Right lobe of liver (tissue), 6 donors: ENCODE results near the gene METAP2. TPM values are rescaled to one million over a fixed set of nuclear protein-coding genes. Genes with fewer than 3 reads are reported as not detected.
A peak's percentile ranks its signal among the peaks of the same experiment; 100 is the strongest.

ENCODE experiments used
- ATAC-seq, 4 donors: fragments of 200-7000 bp; cut with Tn5 transposase; one replicate each; pipeline ENCODE4 v1.9.1; 2020; ENCODE audit warnings: mild to moderate bottlenecking in 4 of 4, moderate library complexity in 4 of 4
- DNase-seq, 3 donors: peaks; one replicate each; pipeline ENCODE4 v3.0.0-alpha.2; 2020
- H3K27ac ChIP-seq, 3 donors: fragments of 200-600 bp; one replicate each; pipeline ENCODE4 v1.8.0; 2022
- H3K27me3 ChIP-seq, 2 donors: fragments of 200-600 bp; one replicate each; pipeline ENCODE4 v1.8.0; 2022
- H3K36me3 ChIP-seq, 4 donors: fragments of 200-600 bp; sonication (generic) in 1 of 4; one replicate each; pipeline versions ENCODE4 v1.5.1 to v1.8.0; 2017 to 2022; ENCODE audit warnings: control low read depth in 1 of 4
- H3K4me1 ChIP-seq, 4 donors: fragments of 200-600 bp; sonication (generic) in 1 of 4; one replicate each; pipeline versions ENCODE4 v1.5.1 to v1.8.0; 2017 to 2022; ENCODE audit warnings: control low read depth in 1 of 4
- H3K4me3 ChIP-seq, 3 donors: fragments of 200-600 bp; one replicate each; pipeline ENCODE4 v1.8.0; 2022
- H3K9me3 ChIP-seq, 4 donors: fragments of 200-600 bp; sonication (generic) in 1 of 4; one replicate each; pipeline versions ENCODE4 v1.5.1 to v1.8.0; 2017 to 2022; ENCODE audit warnings: control low read depth in 1 of 4
- CTCF ChIP-seq, 4 donors: fragments of 200-600 bp in 3 of 4; fragments of 450-650 bp in 1 of 4; IDR thresholded peaks; one replicate each; pipeline versions ENCODE4 v1.5.1 to v1.8.0; 2016 to 2022; ENCODE audit warnings: antibody characterized with exemption in 4 of 4, mild to moderate bottlenecking in 2 of 4
- POLR2A ChIP-seq: fragments of 450-650 bp; IDR thresholded peaks from one replicate; pipeline ENCODE4 v1.6.1; 2017; ENCODE audit warnings: antibody characterized with exemption, mild to moderate bottlenecking
- WGBS: methylation state at CpG from one replicate; pipeline ENCODE4 v1.1.6; 2018; ENCODE audit warnings: low coverage, low lambda C conversion rate; ENCODE audit not compliant: insufficient coverage; ENCODE audit errors: missing lambda C conversion rate; 5-methylcytosine and 5-hydroxymethylcytosine counted together
- intact Hi-C, 2 donors: fragments of 100-400 bp; cut with DNase I; formaldehyde crosslinking; loops; one replicate each; pipeline versions ENCODE4 v1.11.2 to v1.14.1; 2022
- total RNA-seq, 6 experiments: library from RNA; depleted of rRNA in 2 of 6; stranded (reverse); fragments of >200 nt in 2 of 6; fragmentation: NEBNext Ultra II Directional in 3 of 6; extraction: Animal tissue kit (Norgen Biotek cat#: 25700) in 3 of 6; gene quantifications; one replicate each; pipeline versions ENCODE4 v1.1.0 to v1.2.4, GENCODE V29; 2016 to 2023
- donor health status: DM: no; HTN: yes; CAD: no.
- donor health status: DM: no; HTN: no; CAD: no.
- donor health status: DM: no; HTN: no; CAD: no.
- donor health status: DM: no; HTN: yes; CAD: no.
- donor health status: DM: no; HTN: yes; CAD: no.

The METAP2 gene
- total RNA-seq, 6 experiments from 2014 or later, result 25.5 to 62.0 (median 34.0) TPM

DNA sequence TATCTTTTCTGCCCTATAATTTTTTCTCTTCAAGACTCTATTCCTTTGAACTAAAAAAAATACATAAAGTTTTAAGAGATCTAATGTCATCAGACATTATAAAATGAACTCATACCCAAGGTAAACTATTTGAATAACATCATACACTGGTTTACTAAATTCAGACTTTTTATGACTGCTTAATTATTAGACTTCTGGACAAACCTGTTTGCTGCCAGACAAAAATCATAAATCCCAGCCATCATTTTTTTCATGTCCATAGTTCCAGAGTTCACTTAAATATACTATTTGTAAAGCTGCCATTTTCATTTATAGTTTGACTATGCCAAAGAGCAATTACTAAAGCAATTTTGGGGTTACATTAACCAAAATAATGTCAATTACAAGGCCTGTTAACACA, 43.3 kb downstream of the METAP2 start:
- Histone ChIP-seq H3K9me3 (no peaks in the 10 kb centered on the region), H3K4me3 (no peak overlapping the region), H3K4me1 (peaks cover 0 to 5% (median 0%) of the 10 kb centered on the region in 4 donors), H3K27me3 (no peaks in the 10 kb centered on the region), H3K36me3 (peaks cover under 1 to 23% (median 13%) of the 10 kb centered on the region in 4 donors), H3K27ac (no peak overlapping the region)
- DNase-seq, result no peak
- TF ChIP-seq POLR2A (no peak), CTCF (IDR thresholded peaks at IDR 0.05) (no peak)
- intact Hi-C loops, result no loop called here
- ATAC-seq, result no peak

DNA sequence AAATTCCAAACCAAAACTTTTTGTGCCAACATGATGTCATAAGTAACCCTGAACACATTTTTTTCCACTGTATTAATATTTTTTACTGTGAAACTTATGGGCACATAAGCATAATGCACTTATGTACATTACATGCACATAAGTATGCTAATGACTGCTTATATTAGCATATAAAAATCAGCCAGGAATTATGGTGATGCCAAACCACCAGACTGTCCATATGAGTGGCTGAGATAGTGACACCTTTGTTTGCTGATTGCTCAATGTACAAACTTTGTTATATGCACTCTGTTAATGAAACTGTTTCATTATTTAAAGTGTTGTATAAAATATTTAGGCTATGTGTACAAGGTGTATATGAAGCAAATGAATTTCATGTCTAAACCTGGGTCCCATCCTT, 45.0 kb downstream of the METAP2 start:
- intact Hi-C loops, result no loop called here
- Histone ChIP-seq H3K27me3 (no peaks in the 10 kb centered on the region), H3K9me3 (no peaks in the 10 kb centered on the region), H3K36me3 (peaks cover 0 to 8% (median 2%) of the 10 kb centered on the region in 4 donors), H3K27ac (no peak overlapping the region), H3K4me3 (no peak overlapping the region), H3K4me1 (peaks cover 0 to 5% (median 0%) of the 10 kb centered on the region in 4 donors)
- ATAC-seq (peak in 3 of 4 donors; percentile 37 to 72 (median 54)), DNase-seq (no peak)
- no peak for TF ChIP-seq CTCF (IDR thresholded peaks at IDR 0.05)
- TF ChIP-seq POLR2A, result no peak

GRCh38 chr12:95520816-95521215, 46.9 kb downstream of the METAP2 start:
- H3K27ac ChIP-seq, result no peak overlapping the region
- no peak for ATAC-seq
- WGBS, result 87% methylated on average over 6 of the region's 6 CpGs
- no peak overlapping the region for H3K4me3 ChIP-seq
- intact Hi-C loops, result loop anchor here in 1 of 2 donors (10.0 kb wide), 1 partner anchor 166 kb away; no protein-coding TSS in a partner anchor
- no peak for DNase-seq
- H3K36me3 ChIP-seq, result no peaks in the 10 kb centered on the region
- peaks cover 0 to 5% (median 0%) of the 10 kb centered on the region in 4 donors for H3K4me1 ChIP-seq
- TF ChIP-seq POLR2A, result no peak
- TF ChIP-seq CTCF (IDR thresholded peaks at IDR 0.05), result no peak
- H3K9me3 ChIP-seq, result no peaks in the 10 kb centered on the region
- H3K27me3 ChIP-seq, result no peaks in the 10 kb centered on the region

DNA sequence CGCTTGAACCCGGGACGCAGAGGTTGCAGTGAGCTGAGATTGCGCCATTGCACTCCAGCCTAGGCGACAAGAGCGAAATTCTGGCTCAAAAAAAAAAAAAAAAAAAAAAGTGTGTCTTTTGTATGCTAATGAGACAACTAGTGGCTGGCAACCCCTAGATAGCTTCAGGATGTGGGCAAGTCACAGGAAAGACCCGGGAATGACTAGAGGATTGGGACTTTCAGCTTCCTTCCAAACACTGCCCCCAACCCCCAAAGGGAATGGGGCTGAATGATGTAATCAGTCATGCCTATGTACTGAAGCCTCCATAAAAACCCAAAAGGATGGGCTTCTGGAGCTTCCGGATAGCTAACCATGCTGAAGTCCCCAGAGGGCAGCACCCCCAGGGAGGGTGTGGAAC, 48.7 kb downstream of the METAP2 start:
- Histone ChIP-seq H3K27me3 (no peaks in the 10 kb centered on the region), H3K36me3 (no peaks in the 10 kb centered on the region), H3K9me3 (no peaks in the 10 kb centered on the region), H3K4me3 (no peak overlapping the region), H3K27ac (no peak overlapping the region), H3K4me1 (peaks cover 0 to 5% (median 0%) of the 10 kb centered on the region in 4 donors)
- intact Hi-C loops, result loop anchor here in 1 of 2 donors (10.0 kb wide), 1 partner anchor 168 kb away; no protein-coding TSS in a partner anchor
- ATAC-seq (no peak), DNase-seq (no peak)
- TF ChIP-seq POLR2A (no peak), CTCF (IDR thresholded peaks at IDR 0.05) (no peak)
- 83% methylated on average over 7 of the region's 8 CpGs for WGBS

DNA sequence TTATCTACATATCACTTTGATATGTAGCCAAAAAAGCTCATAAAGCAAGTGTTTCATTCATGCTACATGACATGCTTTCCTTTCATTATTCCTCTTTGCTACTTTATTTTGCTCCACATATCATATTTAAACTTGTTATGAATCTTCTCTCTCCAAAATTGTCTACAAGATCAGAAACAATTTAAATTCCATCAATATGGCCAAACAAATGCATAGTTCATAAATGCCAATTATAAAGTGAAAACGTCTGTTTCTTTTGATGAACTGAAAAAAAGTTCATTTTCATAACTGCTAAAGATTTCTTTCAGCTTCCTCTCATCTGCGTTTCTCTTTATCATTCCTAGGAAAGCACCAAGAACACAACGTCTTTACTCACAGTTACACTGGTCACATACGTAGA, 54.5 kb downstream of the METAP2 start:
- Histone ChIP-seq H3K27ac (no peak overlapping the region), H3K4me1 (no peaks in the 10 kb centered on the region), H3K27me3 (no peaks in the 10 kb centered on the region), H3K4me3 (no peak overlapping the region), H3K36me3 (no peaks in the 10 kb centered on the region), H3K9me3 (no peaks in the 10 kb centered on the region)
- no peak for TF ChIP-seq CTCF (IDR thresholded peaks at IDR 0.05)
- no peak for TF ChIP-seq POLR2A
- ATAC-seq (no peak), DNase-seq (no peak)
- intact Hi-C loops, result loop anchor here in 1 of 2 donors (10.0 kb wide), 1 partner anchor 174 kb away; no protein-coding TSS in a partner anchor
- 52% methylated on average over 4 of the region's 4 CpGs for WGBS
